AG10803 (cell line): ENCODE data around the gene CCL11.
"Not testable (repeated sequence)": the region's sequence is repeated elsewhere in the genome, so short reads cannot be mapped to it uniquely, and the experiment has no call there.

ENCODE experiments used
- DNase-seq: peaks from one replicate; pipeline ENCODE4 v3.0.0; 2010; ENCODE audit warnings: low read depth
- H3K4me3 ChIP-seq: 2 replicates; pipeline ENCODE4 v1.5.1; 2011; ENCODE audit warnings: mild to moderate bottlenecking, low read length, control low read depth
- TF ChIP-seq, protein P1 (sequence below): conservative IDR thresholded peaks from 2 replicates; pipeline ENCODE4 v1.5.1; 2011; ENCODE audit warnings: mild to moderate bottlenecking, low read length, control low read depth, inconsistent platforms

CCL11 gene

DNA sequence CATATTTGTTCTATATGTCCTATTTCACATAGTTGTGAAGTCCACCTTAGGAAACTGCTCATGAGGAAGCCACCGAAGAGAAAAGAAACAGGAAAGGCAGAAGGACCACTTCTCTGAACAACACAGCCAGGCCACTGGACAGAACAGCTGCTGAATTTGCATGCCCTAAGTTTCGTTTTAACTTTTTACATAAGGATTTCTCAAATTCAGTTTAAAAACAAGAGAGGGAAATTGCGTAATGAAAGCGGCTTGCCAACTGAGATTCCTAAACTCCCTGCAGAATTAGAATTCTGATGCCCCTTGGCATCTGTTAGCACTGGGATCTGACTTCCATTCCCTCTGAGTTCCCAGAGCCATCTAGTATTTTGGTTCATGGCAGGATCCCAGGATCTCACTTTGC lies 28.7 kb downstream of the CCL11 start:
- peak; percentile 92 for DNase-seq
- TF ChIP-seq, protein P1, sequence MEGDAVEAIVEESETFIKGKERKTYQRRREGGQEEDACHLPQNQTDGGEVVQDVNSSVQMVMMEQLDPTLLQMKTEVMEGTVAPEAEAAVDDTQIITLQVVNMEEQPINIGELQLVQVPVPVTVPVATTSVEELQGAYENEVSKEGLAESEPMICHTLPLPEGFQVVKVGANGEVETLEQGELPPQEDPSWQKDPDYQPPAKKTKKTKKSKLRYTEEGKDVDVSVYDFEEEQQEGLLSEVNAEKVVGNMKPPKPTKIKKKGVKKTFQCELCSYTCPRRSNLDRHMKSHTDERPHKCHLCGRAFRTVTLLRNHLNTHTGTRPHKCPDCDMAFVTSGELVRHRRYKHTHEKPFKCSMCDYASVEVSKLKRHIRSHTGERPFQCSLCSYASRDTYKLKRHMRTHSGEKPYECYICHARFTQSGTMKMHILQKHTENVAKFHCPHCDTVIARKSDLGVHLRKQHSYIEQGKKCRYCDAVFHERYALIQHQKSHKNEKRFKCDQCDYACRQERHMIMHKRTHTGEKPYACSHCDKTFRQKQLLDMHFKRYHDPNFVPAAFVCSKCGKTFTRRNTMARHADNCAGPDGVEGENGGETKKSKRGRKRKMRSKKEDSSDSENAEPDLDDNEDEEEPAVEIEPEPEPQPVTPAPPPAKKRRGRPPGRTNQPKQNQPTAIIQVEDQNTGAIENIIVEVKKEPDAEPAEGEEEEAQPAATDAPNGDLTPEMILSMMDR, result no peak
- no peak overlapping the region for H3K4me3 ChIP-seq

DNA sequence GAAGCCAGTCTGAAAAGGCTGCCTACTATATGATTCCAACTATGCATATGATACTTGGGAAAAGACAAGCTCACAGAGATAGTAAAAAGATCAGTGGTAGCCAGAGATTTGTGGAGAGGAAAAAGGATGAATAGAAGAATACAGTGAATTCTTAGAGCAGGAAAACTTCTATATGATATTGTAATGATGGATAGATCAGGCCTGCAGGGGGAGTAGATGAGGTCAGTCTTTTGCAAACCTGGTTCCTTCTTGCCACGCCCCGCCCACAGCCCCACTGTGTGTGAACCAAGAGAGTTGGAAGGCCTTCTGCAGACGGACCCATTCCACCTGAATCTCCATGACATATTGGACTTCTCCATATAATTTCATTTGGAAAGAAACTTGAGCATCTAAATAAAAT lies 32.9 kb downstream of the CCL11 start:
- TF ChIP-seq, protein P1, result no peak
- no peak for DNase-seq

DNA sequence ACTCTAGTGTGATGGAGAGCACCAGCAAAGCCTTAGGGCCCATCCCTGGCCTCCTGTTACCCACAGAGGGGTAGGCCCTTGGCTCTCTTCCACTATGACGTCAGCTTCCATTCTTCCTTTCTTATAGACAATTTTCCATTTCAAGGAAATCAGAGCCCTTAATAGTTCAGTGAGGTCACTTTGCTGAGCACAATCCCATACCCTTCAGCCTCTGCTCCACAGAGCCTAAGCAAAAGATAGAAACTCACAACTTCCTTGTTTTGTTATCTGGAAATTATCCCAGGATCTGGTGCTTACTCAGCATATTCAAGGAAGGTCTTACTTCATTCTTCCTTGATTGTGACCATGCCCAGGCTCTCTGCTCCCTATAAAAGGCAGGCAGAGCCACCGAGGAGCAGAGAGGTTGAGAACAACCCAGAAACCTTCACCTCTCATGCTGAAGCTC lies 33.5 kb downstream of the CCL11 start, which contains the start of gene CCL8:
TSS of gene CCL8 (plus strand) at position 397 of the 445 bp plus-strand sequence. CDS start 67 bp downstream, outside the sequence.
- TF ChIP-seq, protein P1, result no peak
- H3K4me3 ChIP-seq, result no peak within 1 kb of the TSS
- DNase-seq, result no peak

More for the DNA sequence above, 32.9 kb downstream of the CCL11 start:
- H3K4me3 ChIP-seq, result no peak overlapping the region

DNA sequence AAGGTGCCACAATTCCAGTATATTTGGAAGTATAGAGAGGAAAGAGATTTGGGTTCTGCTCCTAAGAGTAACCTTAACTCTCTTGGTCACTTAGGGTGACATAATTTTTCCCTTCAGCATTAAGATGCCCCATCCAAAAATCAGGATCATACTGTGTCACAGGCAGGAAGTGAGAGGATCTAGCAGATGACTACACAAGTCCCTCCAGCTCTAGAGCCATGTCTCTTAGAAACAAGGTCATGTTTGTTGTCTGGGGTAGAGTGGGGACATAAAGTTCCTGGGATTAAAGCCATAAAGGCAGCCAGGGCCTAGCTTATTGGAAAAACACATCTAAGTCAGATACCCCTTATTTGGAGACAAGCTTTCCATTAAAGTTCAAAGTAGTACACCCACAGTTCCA lies 36.4 kb downstream of the CCL11 start:
- TF ChIP-seq, protein P1, result no peak
- no peak for DNase-seq

DNA sequence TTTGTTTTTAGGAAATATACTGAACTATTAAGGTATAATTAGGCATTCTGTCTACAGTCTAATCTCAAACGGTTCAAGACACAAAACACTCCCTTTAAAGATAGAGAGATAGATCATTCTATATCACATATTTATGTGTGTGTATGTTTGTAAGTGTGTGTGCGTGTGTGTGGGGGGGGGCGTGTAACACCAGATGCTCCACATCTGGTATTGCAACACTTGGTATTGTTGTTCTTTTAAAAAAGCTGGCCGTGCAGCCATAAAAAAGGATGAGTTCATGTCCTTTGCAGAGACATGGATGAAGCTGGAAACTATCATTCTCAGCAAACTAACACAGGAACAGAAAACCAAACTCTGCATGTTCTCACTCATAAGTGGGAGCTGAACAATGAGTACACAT lies 42.0 kb downstream of the CCL11 start:
- DNase-seq, result peak; percentile 64
- not testable (repeated sequence) for H3K4me3 ChIP-seq

More for the DNA sequence above, 36.4 kb downstream of the CCL11 start:
- no peak overlapping the region for H3K4me3 ChIP-seq

DNA sequence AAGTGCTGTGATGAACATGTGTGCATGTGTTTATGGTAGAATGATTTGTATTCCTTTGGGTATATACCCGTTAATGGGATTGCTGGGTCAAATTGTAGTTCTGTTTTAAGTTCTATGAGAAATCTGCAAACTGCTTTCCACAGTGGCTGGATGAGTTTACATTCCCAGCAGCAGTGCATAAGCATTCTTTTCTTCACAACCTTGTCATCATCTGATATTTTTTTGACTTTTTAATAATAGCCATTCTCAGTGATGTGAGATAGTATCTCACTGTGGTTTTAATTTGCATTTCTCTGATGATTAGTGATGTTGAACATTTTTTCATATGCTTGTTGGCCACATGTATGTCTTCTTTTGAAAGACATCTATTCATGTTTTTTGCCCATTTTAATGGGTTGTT lies 52.2 kb downstream of the CCL11 start:
- no peak for DNase-seq
- TF ChIP-seq, protein P1, result no peak
- H3K4me3 ChIP-seq, result no peak overlapping the region
